ENCODE results near the gene PCMT1.
"Not testable (repeated sequence)": the region's sequence is repeated elsewhere in the genome, so short reads cannot be mapped to it uniquely, and the experiment has no call there.

Gene PCMT1

GRCh38 chr6:149751239-149751638, 1.7 kb downstream of the PCMT1 start:
- no peak for DNase-seq

- DNase-seq, result not testable (repeated sequence)
Observed at GRCh38 chr6:149751920-149752319, 2.4 kb downstream of the PCMT1 start.

GRCh38 chr6:149752600-149753373, 3.2 kb downstream of the PCMT1 start:
- DNase-seq, result no peak

GRCh38 chr6:149753374-149753637, 3.8 kb downstream of the PCMT1 start:
- not testable (repeated sequence) for DNase-seq

GRCh38 chr6:149754548-149754947, 5.0 kb downstream of the PCMT1 start:
- no peak for DNase-seq

- no peak for DNase-seq
Observed at GRCh38 chr6:149755300-149756260, 6.0 kb downstream of the PCMT1 start.

- DNase-seq, result no peak
Observed at GRCh38 chr6:149756261-149756636, 6.7 kb downstream of the PCMT1 start.

- DNase-seq, result no peak
Observed at GRCh38 chr6:149761438-149761837, 11.9 kb downstream of the PCMT1 start.

GRCh38 chr6:149763866-149764265, 14.3 kb downstream of the PCMT1 start:
- no peak for DNase-seq

GRCh38 chr6:149766156-149766769, 16.7 kb downstream of the PCMT1 start:
- no peak for DNase-seq

- DNase-seq, result no peak
Observed at GRCh38 chr6:149769676-149770075, 20.1 kb downstream of the PCMT1 start.

GRCh38 chr6:149771185-149771584, 21.6 kb downstream of the PCMT1 start:
- no peak for DNase-seq

GRCh38 chr6:149771925-149772324, 22.4 kb downstream of the PCMT1 start:
- DNase-seq, result no peak

GRCh38 chr6:149777624-149778023, 28.1 kb downstream of the PCMT1 start:
- DNase-seq, result no peak

- DNase-seq, result no peak
Observed at GRCh38 chr6:149779644-149779963, 30.1 kb downstream of the PCMT1 start.

- DNase-seq, result no peak
Observed at GRCh38 chr6:149781715-149782114, 32.2 kb downstream of the PCMT1 start.

GRCh38 chr6:149782337-149782736, 32.8 kb downstream of the PCMT1 start:
- no peak for DNase-seq

- DNase-seq, result no peak
Observed at GRCh38 chr6:149783551-149783950, 34.0 kb downstream of the PCMT1 start.

GRCh38 chr6:149806127-149806526, 56.6 kb downstream of the PCMT1 start:
- DNase-seq, result no peak

- DNase-seq, result no peak
Observed at GRCh38 chr6:149809798-149810197, 60.3 kb downstream of the PCMT1 start.

- DNase-seq, result no peak
Observed at GRCh38 chr6:149813351-149813750, 63.8 kb downstream of the PCMT1 start.

GRCh38 chr6:149815788-149816187, 66.2 kb downstream of the PCMT1 start:
- DNase-seq, result no peak

- no peak for DNase-seq
Observed at GRCh38 chr6:149820506-149820905, 71.0 kb downstream of the PCMT1 start.

GRCh38 chr6:149821492-149821891, 72.0 kb downstream of the PCMT1 start:
- DNase-seq, result no peak
